Cardiac fibroblast (primary cell): ENCODE data around the gene ABCC10.
A peak's percentile ranks its signal among the peaks of the same experiment; 100 is the strongest.
"Not testable (repeated sequence)": the region's sequence is repeated elsewhere in the genome, so short reads cannot be mapped to it uniquely, and the experiment has no call there.

ENCODE experiments used
- DNase-seq, 2 donors: peaks; one replicate each; pipeline versions ENCODE4 v3.0.0 to v3.0.0-alpha.2; 2010; ENCODE audit warnings: low read depth in 2 of 2
- H3K4me3 ChIP-seq, 2 donors: replicated peaks in 1 of 2; 1 replicate in 1 of 2; 2 replicates in 1 of 2; pipeline ENCODE4 v1.5.1; 2011; ENCODE audit warnings: low read depth in 2 of 2, low read length in 2 of 2, mild to moderate bottlenecking in 2 of 2, moderate library complexity in 1 of 2
- TF ChIP-seq, protein P1 (sequence below): IDR thresholded peaks from one replicate; pipeline ENCODE4 v1.5.1; 2011; ENCODE audit warnings: low read depth, mild to moderate bottlenecking, low read length, inconsistent platforms

The ABCC10 gene

DNA sequence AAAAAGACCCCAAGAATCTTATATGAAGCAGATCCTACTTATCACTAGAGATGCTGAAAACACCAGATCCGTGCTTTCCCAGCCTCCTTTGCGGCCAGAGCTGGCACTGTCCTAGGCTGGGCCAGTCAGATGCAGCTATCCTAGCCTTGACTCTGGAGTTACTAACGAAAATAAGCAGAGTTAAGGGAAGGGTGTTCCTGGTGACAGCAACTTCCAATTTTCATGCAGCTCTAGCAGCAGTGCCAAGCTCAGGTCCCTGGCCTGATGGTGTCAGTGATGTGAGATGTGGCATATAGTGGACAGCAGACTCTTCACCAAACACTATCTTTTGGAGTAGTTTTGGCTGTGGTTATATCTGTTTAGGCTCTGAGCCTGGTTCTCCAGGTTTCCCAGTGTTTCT lies 25.6 kb upstream of the ABCC10 start:
- no peak overlapping the region for H3K4me3 ChIP-seq
- DNase-seq = no peak
- TF ChIP-seq, protein P1, sequence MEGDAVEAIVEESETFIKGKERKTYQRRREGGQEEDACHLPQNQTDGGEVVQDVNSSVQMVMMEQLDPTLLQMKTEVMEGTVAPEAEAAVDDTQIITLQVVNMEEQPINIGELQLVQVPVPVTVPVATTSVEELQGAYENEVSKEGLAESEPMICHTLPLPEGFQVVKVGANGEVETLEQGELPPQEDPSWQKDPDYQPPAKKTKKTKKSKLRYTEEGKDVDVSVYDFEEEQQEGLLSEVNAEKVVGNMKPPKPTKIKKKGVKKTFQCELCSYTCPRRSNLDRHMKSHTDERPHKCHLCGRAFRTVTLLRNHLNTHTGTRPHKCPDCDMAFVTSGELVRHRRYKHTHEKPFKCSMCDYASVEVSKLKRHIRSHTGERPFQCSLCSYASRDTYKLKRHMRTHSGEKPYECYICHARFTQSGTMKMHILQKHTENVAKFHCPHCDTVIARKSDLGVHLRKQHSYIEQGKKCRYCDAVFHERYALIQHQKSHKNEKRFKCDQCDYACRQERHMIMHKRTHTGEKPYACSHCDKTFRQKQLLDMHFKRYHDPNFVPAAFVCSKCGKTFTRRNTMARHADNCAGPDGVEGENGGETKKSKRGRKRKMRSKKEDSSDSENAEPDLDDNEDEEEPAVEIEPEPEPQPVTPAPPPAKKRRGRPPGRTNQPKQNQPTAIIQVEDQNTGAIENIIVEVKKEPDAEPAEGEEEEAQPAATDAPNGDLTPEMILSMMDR = no peak

DNA sequence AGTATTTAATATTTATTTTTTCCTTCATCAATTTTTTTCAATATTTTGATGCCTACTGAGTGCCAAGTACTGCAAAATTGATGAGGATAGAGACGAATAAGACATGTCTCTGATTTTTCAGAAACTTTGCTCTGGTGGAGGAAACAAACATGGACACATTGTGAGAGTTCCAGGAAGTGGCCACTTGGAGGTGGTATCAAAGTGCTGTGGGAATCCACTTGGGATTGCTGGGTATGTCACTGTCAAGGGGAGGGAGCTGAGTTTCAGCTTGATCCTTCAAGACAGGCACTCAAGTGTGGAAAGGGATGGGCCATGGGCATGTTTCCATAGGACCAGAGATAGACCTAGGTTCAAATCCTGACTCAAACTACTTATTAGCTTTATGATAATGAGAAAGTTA lies 24.5 kb upstream of the ABCC10 start:
- no peak overlapping the region for H3K4me3 ChIP-seq
- DNase-seq = no peak

DNA sequence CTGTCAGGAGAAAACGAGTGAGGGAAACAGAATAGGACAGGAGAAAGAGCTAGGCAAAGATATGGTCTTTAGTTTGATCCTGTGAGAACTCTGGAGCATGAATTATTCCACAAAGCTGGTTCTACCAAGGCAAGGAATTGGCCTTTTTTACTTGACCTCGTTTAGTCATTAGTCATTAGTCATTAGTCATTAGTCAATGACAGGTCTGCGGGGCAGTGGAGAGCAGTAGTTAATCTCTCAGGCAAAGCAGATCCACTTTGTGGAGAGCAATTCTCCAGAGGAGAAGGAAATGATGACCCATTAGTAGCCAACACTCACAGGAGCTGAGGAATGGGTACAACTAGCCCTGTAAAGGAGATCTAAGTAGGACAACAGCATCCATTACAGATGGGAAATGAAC lies 22.0 kb upstream of the ABCC10 start:
- peak; percentile 16 to 17 for DNase-seq
- TF ChIP-seq, protein P1 = no peak
- H3K4me3 ChIP-seq = no peak overlapping the region

More for the DNA sequence above, 24.5 kb upstream of the ABCC10 start:
- TF ChIP-seq, protein P1 = no peak

DNA sequence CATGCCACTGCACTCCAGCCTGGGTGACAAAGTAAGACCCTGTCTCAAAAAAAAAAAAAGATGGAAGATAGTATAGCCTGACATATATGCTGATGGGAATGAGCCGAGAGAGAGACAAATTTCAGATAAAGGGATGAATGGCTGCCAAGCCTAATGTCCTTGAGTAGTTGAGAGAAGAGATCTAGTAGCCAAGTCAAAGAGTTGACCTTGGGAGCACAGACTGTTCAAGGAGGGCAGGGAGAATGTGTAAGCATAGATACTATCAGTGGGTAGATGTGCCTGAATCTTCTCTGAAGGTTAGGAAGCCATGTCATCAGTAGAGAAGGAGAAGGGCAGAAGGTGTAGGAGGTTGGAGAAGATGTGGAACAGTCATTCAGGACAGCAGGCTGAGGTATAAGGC lies 20.0 kb upstream of the ABCC10 start:
- no peak overlapping the region for H3K4me3 ChIP-seq
- TF ChIP-seq, protein P1 = no peak
- no peak for DNase-seq

DNA sequence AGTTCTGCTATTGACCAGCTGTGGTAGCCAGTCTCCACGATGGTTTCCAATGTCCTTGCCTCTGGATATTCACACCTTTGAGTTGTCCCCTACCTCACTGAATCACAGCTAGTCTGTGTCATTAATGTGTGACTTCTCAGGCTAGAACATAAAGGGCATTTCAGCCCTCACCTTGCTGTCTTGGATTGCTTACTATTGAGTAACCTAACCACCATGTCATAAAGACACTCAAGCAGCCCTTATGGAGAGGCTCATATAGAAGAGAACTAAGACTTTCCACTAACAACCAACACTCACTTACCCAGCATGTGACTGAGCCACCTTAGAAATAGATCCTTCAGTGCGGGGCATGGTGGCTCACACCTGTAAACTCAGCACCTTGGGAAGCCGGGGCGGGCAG lies 19.1 kb upstream of the ABCC10 start:
- TF ChIP-seq, protein P1 = no peak
- no peak for DNase-seq
- H3K4me3 ChIP-seq = no peak overlapping the region

DNA sequence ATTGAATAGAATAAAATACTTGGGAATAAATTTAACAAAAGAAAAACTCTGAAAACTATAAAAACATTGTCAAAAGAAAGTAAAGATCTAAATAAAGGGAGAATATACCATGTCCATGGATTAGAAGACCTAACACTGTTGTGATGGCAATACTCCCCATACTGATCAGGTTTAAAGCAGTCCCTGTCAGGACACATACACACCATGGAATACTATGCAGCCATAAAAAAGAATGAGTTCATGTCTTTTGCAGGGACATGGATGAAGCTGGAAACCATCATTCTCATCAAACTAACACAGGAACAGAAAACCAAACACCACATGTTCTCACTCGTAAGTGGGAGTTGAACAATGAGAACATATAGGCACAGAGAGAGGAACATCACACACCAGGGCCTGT lies 16.6 kb upstream of the ABCC10 start:
- not testable (repeated sequence) for H3K4me3 ChIP-seq

DNA sequence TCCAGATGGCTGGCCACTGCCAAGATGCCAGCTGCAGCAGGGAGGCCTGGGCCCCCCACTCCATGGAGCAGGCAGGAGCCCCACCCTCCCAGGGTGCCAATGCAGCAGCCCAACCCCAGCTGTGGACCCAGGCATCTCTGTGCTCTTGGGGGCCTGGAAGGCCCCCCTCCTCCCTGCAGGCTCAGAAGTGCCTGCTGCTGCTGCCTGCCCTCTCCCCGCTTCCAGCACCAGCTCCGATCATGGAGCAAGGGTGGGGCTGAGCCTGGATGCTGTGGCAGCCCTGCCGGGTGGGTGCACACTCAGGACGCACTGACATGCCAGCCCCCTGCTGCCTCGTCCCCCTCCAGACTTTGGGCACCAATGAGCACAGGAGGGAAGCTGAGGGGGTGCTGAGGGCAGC lies 14.8 kb upstream of the ABCC10 start:
- no peak overlapping the region for H3K4me3 ChIP-seq
- no peak for DNase-seq

More for the DNA sequence above, 16.6 kb upstream of the ABCC10 start:
- DNase-seq = not testable (repeated sequence)

More for the DNA sequence above, 14.8 kb upstream of the ABCC10 start:
- TF ChIP-seq, protein P1 = no peak
